ENCODE results near the gene MAP3K21. TPM values are rescaled to one million over a fixed set of nuclear protein-coding genes. Genes with fewer than 3 reads are reported as not detected.

MAP3K21 gene
- polyA plus RNA-seq, 1 donor (not counting 4 experiments of a cell fraction or from before 2014, with no cell fraction given) = 6.4 TPM

DNA sequence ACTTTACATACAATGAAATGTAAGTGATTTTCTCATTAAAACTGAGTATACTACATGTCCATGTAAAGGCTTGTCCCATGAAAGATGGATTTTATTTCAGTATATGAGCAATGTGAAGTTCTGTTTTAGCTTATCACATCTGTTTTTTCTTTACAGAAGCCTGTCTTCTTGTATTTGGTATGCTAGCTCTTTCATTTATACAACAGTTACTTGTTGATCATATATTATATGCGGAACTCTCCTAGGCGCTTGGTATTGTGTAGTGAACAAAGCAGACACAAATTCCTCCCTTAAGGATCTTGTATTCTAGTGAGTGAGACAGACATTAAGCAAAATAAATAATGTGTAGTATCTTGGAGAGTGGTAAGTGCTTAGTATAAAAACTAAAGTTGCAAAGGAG lies 10.6 kb downstream of the MAP3K21 start:
- TF ChIP-seq, protein P1, sequence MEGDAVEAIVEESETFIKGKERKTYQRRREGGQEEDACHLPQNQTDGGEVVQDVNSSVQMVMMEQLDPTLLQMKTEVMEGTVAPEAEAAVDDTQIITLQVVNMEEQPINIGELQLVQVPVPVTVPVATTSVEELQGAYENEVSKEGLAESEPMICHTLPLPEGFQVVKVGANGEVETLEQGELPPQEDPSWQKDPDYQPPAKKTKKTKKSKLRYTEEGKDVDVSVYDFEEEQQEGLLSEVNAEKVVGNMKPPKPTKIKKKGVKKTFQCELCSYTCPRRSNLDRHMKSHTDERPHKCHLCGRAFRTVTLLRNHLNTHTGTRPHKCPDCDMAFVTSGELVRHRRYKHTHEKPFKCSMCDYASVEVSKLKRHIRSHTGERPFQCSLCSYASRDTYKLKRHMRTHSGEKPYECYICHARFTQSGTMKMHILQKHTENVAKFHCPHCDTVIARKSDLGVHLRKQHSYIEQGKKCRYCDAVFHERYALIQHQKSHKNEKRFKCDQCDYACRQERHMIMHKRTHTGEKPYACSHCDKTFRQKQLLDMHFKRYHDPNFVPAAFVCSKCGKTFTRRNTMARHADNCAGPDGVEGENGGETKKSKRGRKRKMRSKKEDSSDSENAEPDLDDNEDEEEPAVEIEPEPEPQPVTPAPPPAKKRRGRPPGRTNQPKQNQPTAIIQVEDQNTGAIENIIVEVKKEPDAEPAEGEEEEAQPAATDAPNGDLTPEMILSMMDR (optimal IDR thresholded peaks at IDR 0.05 in 1 of 3, IDR thresholded peaks at IDR 0.05 in 1 of 3, conservative IDR thresholded peaks at IDR 0.05 in 1 of 3; ENCODE audit: extremely low read depth in 1 of 3, insufficient read depth in 2 of 3, low read length in 3 of 3) = no peak
- TF ChIP-seq EZH2 (IDR thresholded peaks at IDR 0.05; ENCODE audit: low read length) = no peak
- dilution Hi-C loops (cut with MboI; ENCODE audit: extremely low pct_ligation_motif_present, low sequenced_read_pairs) = no loop called here
- Histone ChIP-seq H3K4me3 (ENCODE audit: control insufficient read depth in 2 of 3, extremely low read depth in 1 of 3, insufficient read depth in 2 of 3, low read depth in 1 of 3, low read length in 3 of 3) (no peak overlapping the region), H3K27ac (ENCODE audit: control insufficient read depth, insufficient read depth, low read length) (no peak overlapping the region), H3K27me3 (ENCODE audit: control insufficient read depth, extremely low read depth, insufficient read depth, low read length) (no peaks in the 10 kb centered on the region), H3K4me1 (ENCODE audit: control insufficient read depth, extremely low read depth, insufficient read depth, low read length) (no peaks in the 10 kb centered on the region), H3K79me2 (ENCODE audit: control insufficient read depth, insufficient read depth, low read length) (peaks cover 10% of the 10 kb centered on the region), H3K9me1 (ENCODE audit: control insufficient read depth, extremely low read depth, insufficient read depth, low read length) (no peaks in the 10 kb centered on the region), H3K9ac (ENCODE audit: control insufficient read depth, extremely low read depth, insufficient read depth, low read length) (no peak overlapping the region), H2AFZ (ENCODE audit: control insufficient read depth, low read length) (no peak overlapping the region), H3K4me2 (ENCODE audit: control insufficient read depth, extremely low read depth, insufficient read depth, low read depth, low read length) (no peak overlapping the region), H3K36me3 (ENCODE audit: control insufficient read depth in 2 of 2, extremely low read depth in 1 of 2, insufficient read depth in 2 of 2, low read length in 2 of 2) (no peaks in the 10 kb centered on the region), H3K9me3 (ENCODE audit: control insufficient read depth, low read depth, low read length) (no peaks in the 10 kb centered on the region), H4K20me1 (ENCODE audit: control insufficient read depth, extremely low read depth, insufficient read depth, low read length) (no peaks in the 10 kb centered on the region)
- FAIRE-seq (no peak), DNase-seq (ENCODE audit: low read depth, low spot score) (no peak)

DNA sequence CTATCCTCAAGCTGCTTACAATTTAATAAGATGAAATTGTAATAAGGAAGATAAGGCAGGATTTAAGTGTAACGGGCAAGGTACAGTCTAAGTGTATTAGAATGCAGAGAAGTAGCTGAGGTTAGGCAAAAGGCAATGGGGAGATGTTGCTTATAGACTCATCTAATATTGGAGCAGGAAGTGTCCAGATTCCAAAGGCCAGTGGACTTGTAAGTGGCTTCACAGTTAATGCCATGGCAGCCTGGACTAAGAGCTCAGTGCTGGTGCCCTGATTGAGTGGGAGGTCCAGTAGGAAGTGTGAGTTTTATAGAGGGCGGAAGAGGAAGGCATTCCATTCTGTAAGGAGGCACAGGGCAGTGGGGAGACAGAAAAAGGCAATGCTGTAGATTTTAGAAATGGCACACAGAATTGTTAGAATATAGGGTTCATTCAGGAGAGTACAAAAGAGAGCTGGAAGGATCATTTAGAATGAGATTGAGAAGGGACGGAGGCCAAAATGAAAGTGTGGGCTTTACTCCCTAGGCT lies 12.6 kb downstream of the MAP3K21 start:
- H3K27me3 ChIP-seq (ENCODE audit: control insufficient read depth, extremely low read depth, insufficient read depth, low read length) = no peaks in the 10 kb centered on the region
- no peak for FAIRE-seq
- no peak overlapping the region for H3K27ac ChIP-seq (ENCODE audit: control insufficient read depth, insufficient read depth, low read length)
- no peak overlapping the region for H3K4me3 ChIP-seq (ENCODE audit: control insufficient read depth in 2 of 3, extremely low read depth in 1 of 3, insufficient read depth in 2 of 3, low read depth in 1 of 3, low read length in 3 of 3)
- H3K4me2 ChIP-seq (ENCODE audit: control insufficient read depth, extremely low read depth, insufficient read depth, low read depth, low read length) = no peak overlapping the region
- H3K36me3 ChIP-seq (ENCODE audit: control insufficient read depth in 2 of 2, extremely low read depth in 1 of 2, insufficient read depth in 2 of 2, low read length in 2 of 2) = no peaks in the 10 kb centered on the region
- no peaks in the 10 kb centered on the region for H4K20me1 ChIP-seq (ENCODE audit: control insufficient read depth, extremely low read depth, insufficient read depth, low read length)
- TF ChIP-seq, protein P1 (optimal IDR thresholded peaks at IDR 0.05 in 1 of 3, IDR thresholded peaks at IDR 0.05 in 1 of 3, conservative IDR thresholded peaks at IDR 0.05 in 1 of 3; ENCODE audit: extremely low read depth in 1 of 3, insufficient read depth in 2 of 3, low read length in 3 of 3) = no peak
- no peak for TF ChIP-seq EZH2 (IDR thresholded peaks at IDR 0.05; ENCODE audit: low read length)
- no peaks in the 10 kb centered on the region for H3K9me1 ChIP-seq (ENCODE audit: control insufficient read depth, extremely low read depth, insufficient read depth, low read length)
- dilution Hi-C loops (cut with MboI; ENCODE audit: extremely low pct_ligation_motif_present, low sequenced_read_pairs) = no loop called here
- no peak overlapping the region for H3K9ac ChIP-seq (ENCODE audit: control insufficient read depth, extremely low read depth, insufficient read depth, low read length)
- H3K9me3 ChIP-seq (ENCODE audit: control insufficient read depth, low read depth, low read length) = no peaks in the 10 kb centered on the region
- H2AFZ ChIP-seq (ENCODE audit: control insufficient read depth, low read length) = no peak overlapping the region
- no peak for DNase-seq (ENCODE audit: low read depth, low spot score)
- no peaks in the 10 kb centered on the region for H3K4me1 ChIP-seq (ENCODE audit: control insufficient read depth, extremely low read depth, insufficient read depth, low read length)
- H3K79me2 ChIP-seq (ENCODE audit: control insufficient read depth, insufficient read depth, low read length) = peaks cover 6% of the 10 kb centered on the region

Data from keratinocyte (primary cell).